Smooth muscle cell (in vitro differentiated cells): ENCODE data around the gene NELL1. TPM values are rescaled to one million over a fixed set of nuclear protein-coding genes. Genes with fewer than 3 reads are reported as not detected.

Experiments
- DNase-seq: peaks from one replicate; lab custom pipeline; 2025; ENCODE audit not compliant: unreplicated experiment; lab: John Stamatoyannopoulos, UW
- H2AFZ ChIP-seq: fragments of 200-600 bp; sonication (generic); 2 replicates; pipeline ENCODE4 v1.6.0; 2016; ENCODE audit warnings: antibody characterized with exemption, low read depth, mild to moderate bottlenecking
- H3F3A ChIP-seq: fragments of 200-600 bp; sonication (generic); 2 replicates; pipeline ENCODE4 v1.6.0; 2017; ENCODE audit warnings: antibody characterized with exemption, low read depth
- H3K27ac ChIP-seq: fragments of 200-600 bp; sonication (generic); 2 replicates; pipeline ENCODE4 v1.5.1; 2016; ENCODE audit warnings: low read depth, mild to moderate bottlenecking
- H3K27me3 ChIP-seq: fragments of 200-600 bp; sonication (generic); 2 replicates; pipeline ENCODE4 v1.6.1; 2016; ENCODE audit warnings: low read depth, mild to moderate bottlenecking
- H3K36me3 ChIP-seq: fragments of 200-600 bp; sonication (generic); 2 replicates; pipeline ENCODE4 v1.5.1; 2016; ENCODE audit warnings: low read depth
- H3K4me1 ChIP-seq: fragments of 200-600 bp; sonication (generic); 2 replicates; pipeline ENCODE4 v1.5.1; 2016; ENCODE audit warnings: low read depth
- H3K4me2 ChIP-seq: fragments of 200-600 bp; sonication (generic); 2 replicates; pipeline ENCODE4 v1.6.0; 2016; ENCODE audit warnings: mild to moderate bottlenecking
- H3K4me3 ChIP-seq: fragments of 200-600 bp; sonication (generic); 2 replicates; pipeline ENCODE4 v1.5.1; 2016; ENCODE audit warnings: mild to moderate bottlenecking
- H3K79me2 ChIP-seq: fragments of 200-600 bp; sonication (generic); 2 replicates; pipeline ENCODE4 v1.6.0; 2016; ENCODE audit warnings: low read depth, mild to moderate bottlenecking
- H3K9ac ChIP-seq: fragments of 200-600 bp; sonication (generic); 2 replicates; pipeline ENCODE4 v1.6.0; 2016; ENCODE audit warnings: low read depth
- H3K9me3 ChIP-seq: fragments of 200-600 bp; sonication (generic); replicated peaks from 2 replicates; pipeline ENCODE4 v1.5.1; 2016; ENCODE audit warnings: low read depth
- H4K20me1 ChIP-seq: fragments of 200-600 bp; sonication (generic); 2 replicates; pipeline ENCODE4 v1.6.0; 2016; ENCODE audit warnings: low read depth
- WGBS: methylation state at CpG from one replicate; pipeline ENCODE4 v1.1.7; 2016; ENCODE audit warnings: low lambda C conversion rate; 5-methylcytosine and 5-hydroxymethylcytosine counted together
- polyA plus RNA-seq: library from polyadenylated mRNA; unstranded; fragments of >200 nt; fragmentation: Nextera tagmentation; extraction: Ambion mirVana; gene quantifications from 2 replicates; pipeline ENCODE4 v1.2.1, GENCODE V29; 2016
- total RNA-seq: library from RNA; depleted of rRNA; stranded (reverse); fragments of >200 nt; gene quantifications from 2 replicates; pipeline ENCODE4 v1.2.3, GENCODE V29; 2014
- TF ChIP-seq, protein P1 (sequence below): fragments of 200-600 bp; sonication (generic); IDR thresholded peaks from 2 replicates; pipeline ENCODE4 v1.5.1; 2017; ENCODE audit warnings: borderline replicate concordance, mild to moderate bottlenecking, antibody characterized with exemption; ENCODE audit not compliant: insufficient read depth, poor library complexity, severe bottlenecking

The NELL1 gene
- total and polyA plus RNA-seq, 2 experiments from 2014 or later = not detected

DNA sequence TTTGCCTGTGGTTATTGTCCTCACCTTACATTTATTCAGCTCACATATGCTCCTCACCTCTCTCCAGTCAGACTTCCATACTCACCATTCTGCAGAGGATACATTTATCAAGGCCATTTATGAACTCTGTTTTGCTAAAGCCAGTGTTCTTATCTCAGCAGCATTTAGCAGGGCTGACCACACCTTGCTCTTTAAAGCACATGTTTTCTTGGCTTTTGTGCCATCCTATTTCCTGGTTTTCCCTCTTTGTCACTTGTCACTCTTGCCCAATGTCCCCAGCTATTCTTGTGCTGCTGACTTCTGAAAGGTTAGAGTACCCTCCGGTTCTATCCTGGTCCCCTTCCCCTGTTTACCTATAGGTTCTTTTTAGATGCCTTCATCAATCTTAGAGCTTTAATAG lies 446.6 kb downstream of the NELL1 start:
- no peak for DNase-seq
- WGBS = 96% methylated on average over 1 of the region's 1 CpG

GRCh38 chr11:21119411-21119810 lies 450.0 kb downstream of the NELL1 start:
- WGBS = 63% methylated on average over 3 of the region's 3 CpGs
- no peak overlapping the region for H3K4me2 ChIP-seq
- H3K9ac ChIP-seq = no peak overlapping the region
- no peaks in the 10 kb centered on the region for H4K20me1 ChIP-seq
- H3K27ac ChIP-seq = no peak overlapping the region
- H2AFZ ChIP-seq = no peak overlapping the region
- no peaks in the 10 kb centered on the region for H3K4me1 ChIP-seq
- no peaks in the 10 kb centered on the region for H3K36me3 ChIP-seq
- no peaks in the 10 kb centered on the region for H3K79me2 ChIP-seq
- no peaks in the 10 kb centered on the region for H3F3A ChIP-seq
- TF ChIP-seq, protein P1, sequence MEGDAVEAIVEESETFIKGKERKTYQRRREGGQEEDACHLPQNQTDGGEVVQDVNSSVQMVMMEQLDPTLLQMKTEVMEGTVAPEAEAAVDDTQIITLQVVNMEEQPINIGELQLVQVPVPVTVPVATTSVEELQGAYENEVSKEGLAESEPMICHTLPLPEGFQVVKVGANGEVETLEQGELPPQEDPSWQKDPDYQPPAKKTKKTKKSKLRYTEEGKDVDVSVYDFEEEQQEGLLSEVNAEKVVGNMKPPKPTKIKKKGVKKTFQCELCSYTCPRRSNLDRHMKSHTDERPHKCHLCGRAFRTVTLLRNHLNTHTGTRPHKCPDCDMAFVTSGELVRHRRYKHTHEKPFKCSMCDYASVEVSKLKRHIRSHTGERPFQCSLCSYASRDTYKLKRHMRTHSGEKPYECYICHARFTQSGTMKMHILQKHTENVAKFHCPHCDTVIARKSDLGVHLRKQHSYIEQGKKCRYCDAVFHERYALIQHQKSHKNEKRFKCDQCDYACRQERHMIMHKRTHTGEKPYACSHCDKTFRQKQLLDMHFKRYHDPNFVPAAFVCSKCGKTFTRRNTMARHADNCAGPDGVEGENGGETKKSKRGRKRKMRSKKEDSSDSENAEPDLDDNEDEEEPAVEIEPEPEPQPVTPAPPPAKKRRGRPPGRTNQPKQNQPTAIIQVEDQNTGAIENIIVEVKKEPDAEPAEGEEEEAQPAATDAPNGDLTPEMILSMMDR = no peak
- H3K27me3 ChIP-seq = no peaks in the 10 kb centered on the region
- no peak overlapping the region for H3K4me3 ChIP-seq
- no peak for DNase-seq
- H3K9me3 ChIP-seq = no peaks in the 10 kb centered on the region

More for the DNA sequence above, 446.6 kb downstream of the NELL1 start:
- Histone ChIP-seq H3K27ac (no peak overlapping the region), H3K79me2 (no peaks in the 10 kb centered on the region), H4K20me1 (no peaks in the 10 kb centered on the region), H3K4me3 (no peak overlapping the region), H3K36me3 (no peaks in the 10 kb centered on the region), H3K9ac (no peak overlapping the region), H3K27me3 (no peaks in the 10 kb centered on the region), H3K9me3 (no peaks in the 10 kb centered on the region), H3K4me1 (no peaks in the 10 kb centered on the region), H3K4me2 (no peak overlapping the region), H3F3A (no peaks in the 10 kb centered on the region), H2AFZ (no peak overlapping the region)
- TF ChIP-seq, protein P1 = no peak

DNA sequence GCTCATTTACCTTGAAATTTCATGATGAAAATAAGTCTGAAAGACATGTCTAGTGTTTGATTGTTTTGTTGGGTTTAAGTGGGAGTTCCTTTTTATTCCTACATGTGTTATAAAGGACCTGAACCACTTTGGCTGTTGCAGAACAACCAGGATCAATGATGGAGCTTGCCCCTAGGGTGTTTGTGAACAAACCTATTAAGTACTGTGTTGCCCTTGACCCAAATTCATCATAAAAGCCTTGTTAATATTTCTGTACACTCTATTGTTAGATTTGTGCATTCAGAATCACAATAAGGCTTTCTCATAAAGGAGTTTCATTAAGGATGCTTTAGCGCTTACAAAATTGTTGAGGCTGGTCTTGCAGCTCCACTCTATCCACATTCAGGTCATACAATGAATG lies 452.6 kb downstream of the NELL1 start:
- WGBS = 100% methylated on average over 1 of the region's 1 CpG
- no peaks in the 10 kb centered on the region for H3K9me3 ChIP-seq
- no peaks in the 10 kb centered on the region for H3K4me1 ChIP-seq
- H3K27me3 ChIP-seq = no peaks in the 10 kb centered on the region
- no peak overlapping the region for H3K27ac ChIP-seq
- no peaks in the 10 kb centered on the region for H3K79me2 ChIP-seq
- H3F3A ChIP-seq = no peaks in the 10 kb centered on the region
- DNase-seq = no peak
- H4K20me1 ChIP-seq = no peaks in the 10 kb centered on the region
- H3K9ac ChIP-seq = no peak overlapping the region
- TF ChIP-seq, protein P1 = no peak
- H2AFZ ChIP-seq = no peak overlapping the region
- H3K36me3 ChIP-seq = no peaks in the 10 kb centered on the region
- no peak overlapping the region for H3K4me3 ChIP-seq
- H3K4me2 ChIP-seq = no peak overlapping the region

DNA sequence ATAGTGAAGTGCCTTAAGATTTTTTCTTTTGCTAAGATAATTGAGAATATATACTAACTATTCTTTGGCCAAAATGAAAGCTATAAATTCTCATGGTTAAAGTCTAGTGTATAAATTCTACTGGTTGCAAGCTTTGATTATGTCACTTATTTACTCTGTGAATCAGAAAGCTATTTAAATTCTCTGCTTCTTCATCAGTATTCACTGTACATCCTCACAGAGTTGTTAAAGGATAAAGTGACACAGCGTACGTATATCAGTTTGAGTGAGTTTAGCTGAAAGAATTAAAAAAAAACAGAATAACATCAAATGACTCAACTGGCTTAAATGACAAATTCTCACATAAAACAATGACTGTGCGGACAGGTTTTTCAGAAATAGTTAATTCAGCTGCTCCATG lies 453.1 kb downstream of the NELL1 start:
- Histone ChIP-seq H3K36me3 (no peaks in the 10 kb centered on the region), H3K9ac (no peak overlapping the region), H3K4me2 (no peak overlapping the region), H4K20me1 (no peaks in the 10 kb centered on the region), H3K4me3 (no peak overlapping the region), H3K27ac (no peak overlapping the region), H3K79me2 (no peaks in the 10 kb centered on the region), H3F3A (no peaks in the 10 kb centered on the region), H3K27me3 (no peaks in the 10 kb centered on the region), H3K4me1 (no peaks in the 10 kb centered on the region), H2AFZ (no peak overlapping the region), H3K9me3 (no peaks in the 10 kb centered on the region)
- TF ChIP-seq, protein P1 = no peak
- WGBS = 91% methylated on average over 3 of the region's 3 CpGs
- DNase-seq = no peak
